NCI-H2196 treated with DMSO at 0.1 percent for 48 hours (cell line): ENCODE results near the gene DLX2.
"Not testable (repeated sequence)": the region's sequence is repeated elsewhere in the genome, so short reads cannot be mapped to it uniquely, and the experiment has no call there.

Source experiments
- DNase-seq: peaks from one replicate; lab custom pipeline; 2025; ENCODE audit not compliant: unreplicated experiment; lab: John Stamatoyannopoulos, UW

DLX2 gene

GRCh38 chr2:172102391-172103359, at the start of gene DLX2:
DLX2 (minus strand) TSS chr2:172102900; CDS start chr2:172102538, 362 bp downstream.
- DNase-seq: peak; percentile 91

GRCh38 chr2:172147944-172148650, 45.4 kb upstream of the DLX2 start:
- no peak for DNase-seq

GRCh38 chr2:172143817-172144216, 41.1 kb upstream of the DLX2 start:
- DNase-seq: no peak

- DNase-seq: not testable (repeated sequence)
Measured at GRCh38 chr2:172138727-172139126, 36.0 kb upstream of the DLX2 start.

- DNase-seq: no peak
Measured at GRCh38 chr2:172137943-172138342, 35.2 kb upstream of the DLX2 start.

GRCh38 chr2:172137109-172137508, 34.4 kb upstream of the DLX2 start:
- DNase-seq: no peak

GRCh38 chr2:172135446-172135845, 32.7 kb upstream of the DLX2 start:
- DNase-seq: no peak

GRCh38 chr2:172134270-172134669, 31.6 kb upstream of the DLX2 start:
- no peak for DNase-seq

- no peak for DNase-seq
Measured at GRCh38 chr2:172131713-172132555, 29.2 kb upstream of the DLX2 start.

- no peak for DNase-seq
Measured at GRCh38 chr2:172129404-172129803, 26.7 kb upstream of the DLX2 start.

GRCh38 chr2:172128484-172128883, 25.8 kb upstream of the DLX2 start:
- DNase-seq: no peak

GRCh38 chr2:172120118-172120517, 17.4 kb upstream of the DLX2 start:
- no peak for DNase-seq

GRCh38 chr2:172119089-172119488, 16.4 kb upstream of the DLX2 start:
- no peak for DNase-seq

- no peak for DNase-seq
Measured at GRCh38 chr2:172116107-172116506, 13.4 kb upstream of the DLX2 start.

- DNase-seq: no peak
Measured at GRCh38 chr2:172114579-172114978, 11.9 kb upstream of the DLX2 start.

- DNase-seq: not testable (repeated sequence)
Measured at GRCh38 chr2:172114176-172114575, 11.5 kb upstream of the DLX2 start.

- DNase-seq: no peak
Measured at GRCh38 chr2:172113617-172114016, 10.9 kb upstream of the DLX2 start.

- no peak for DNase-seq
Measured at GRCh38 chr2:172109988-172110811, 7.5 kb upstream of the DLX2 start.

GRCh38 chr2:172109256-172109987, 6.7 kb upstream of the DLX2 start:
- DNase-seq: no peak

- no peak for DNase-seq
Measured at GRCh38 chr2:172108587-172108930, 5.9 kb upstream of the DLX2 start.
